KOPT-K1 (cell line): Measurements from ENCODE around the gene SRRM2.
A peak's percentile ranks its signal among the peaks of the same experiment; 100 is the strongest.

ENCODE experiments used
- H3K27ac ChIP-seq: fragments of 200-600 bp; sonication (generic); 2 replicates; pipeline ENCODE4 v1.5.1; 2016; ENCODE audit warnings: antibody characterized with exemption, mild to moderate bottlenecking, low read depth, low read length; ENCODE audit not compliant: poor library complexity, severe bottlenecking
- H3K36me3 ChIP-seq: fragments of 200-600 bp; sonication (generic); 2 replicates; pipeline ENCODE4 v1.5.1; 2017; ENCODE audit warnings: antibody characterized with exemption, mild to moderate bottlenecking, low read length, moderate library complexity; ENCODE audit not compliant: insufficient read depth
- H3K9me3 ChIP-seq: fragments of 200-600 bp; sonication (generic); 2 replicates; pipeline ENCODE4 v1.5.1; 2017; ENCODE audit warnings: antibody characterized with exemption, low read length, mild to moderate bottlenecking; ENCODE audit not compliant: insufficient read depth, poor library complexity, severe bottlenecking

Gene SRRM2

DNA sequence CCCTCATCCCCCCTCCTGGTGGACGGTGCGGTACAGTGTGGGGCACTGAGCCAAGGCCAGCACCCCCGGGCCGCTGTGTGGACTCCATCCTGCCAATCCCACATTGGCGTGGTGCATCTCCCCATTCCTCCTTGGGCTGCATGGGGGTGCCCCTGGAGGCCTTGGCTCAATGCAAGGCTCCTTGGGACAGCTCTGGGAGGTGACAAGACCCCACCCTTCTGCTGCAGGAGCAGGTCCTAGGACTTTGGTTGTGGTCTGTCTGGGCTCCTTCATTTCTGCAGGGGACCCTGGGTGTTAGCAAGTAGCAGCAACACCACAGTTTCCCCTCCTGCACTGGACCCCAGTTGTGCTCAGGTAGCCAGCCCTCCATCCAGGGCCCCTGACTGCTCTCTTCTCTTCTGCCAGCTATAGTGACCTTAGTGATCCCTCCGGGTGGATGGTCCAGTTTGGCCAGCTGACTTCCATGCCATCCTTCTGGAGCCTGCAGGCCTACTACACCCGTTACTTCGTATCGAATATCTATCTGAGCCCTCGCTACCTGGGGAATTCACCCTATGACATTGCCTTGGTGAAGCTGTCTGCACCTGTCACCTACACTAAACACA lies 65.9 kb downstream of the SRRM2 start:
- H3K27ac ChIP-seq: peak overlapping the region; percentile 70
- no peaks in the 10 kb centered on the region for H3K9me3 ChIP-seq

DNA sequence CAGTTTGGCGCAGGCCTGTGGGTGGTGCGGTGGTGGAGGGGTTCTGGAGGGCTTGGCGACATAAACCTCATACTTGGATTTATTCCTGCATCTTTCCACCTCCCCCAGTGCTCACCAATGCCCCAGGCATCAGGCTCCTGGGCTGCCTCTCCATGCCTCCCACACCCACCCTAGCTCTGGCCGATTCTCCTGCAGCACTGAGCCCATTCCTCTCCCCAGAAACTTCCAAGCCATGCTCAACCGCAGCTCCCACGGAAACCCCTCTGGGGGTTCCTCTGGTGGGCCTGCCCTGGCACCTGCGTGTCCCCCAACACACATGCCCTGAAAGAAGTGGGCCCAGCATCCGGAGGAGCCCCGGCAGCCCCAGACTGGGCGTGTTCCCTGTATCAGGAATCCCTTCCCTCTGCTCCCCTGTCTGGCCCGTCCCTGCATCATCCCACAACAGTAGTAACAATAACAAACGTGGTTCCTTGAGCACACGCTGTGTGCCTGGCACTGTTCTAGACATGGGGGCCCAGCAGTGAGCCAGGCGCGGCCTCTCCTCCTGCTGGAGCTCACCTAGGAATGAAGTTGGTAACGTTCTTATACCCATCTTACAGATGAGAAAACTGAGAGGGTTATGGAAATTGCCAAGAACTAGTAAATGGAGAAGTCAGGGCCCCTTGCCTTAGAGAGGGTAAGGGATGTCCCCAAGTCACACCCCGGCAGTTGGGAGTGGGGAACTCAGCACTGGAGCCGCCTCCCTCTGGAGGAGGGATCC lies 66.9 kb downstream of the SRRM2 start:
- Histone ChIP-seq H3K27ac (no peak overlapping the region), H3K9me3 (no peaks in the 10 kb centered on the region), H3K36me3 (peaks cover 3% of the 10 kb centered on the region; the same call in 1 of the 2 replicates)

More for the DNA sequence above, 65.9 kb downstream of the SRRM2 start:
- H3K36me3 ChIP-seq: peaks cover 3% of the 10 kb centered on the region; the same call in 1 of the 2 replicates

DNA sequence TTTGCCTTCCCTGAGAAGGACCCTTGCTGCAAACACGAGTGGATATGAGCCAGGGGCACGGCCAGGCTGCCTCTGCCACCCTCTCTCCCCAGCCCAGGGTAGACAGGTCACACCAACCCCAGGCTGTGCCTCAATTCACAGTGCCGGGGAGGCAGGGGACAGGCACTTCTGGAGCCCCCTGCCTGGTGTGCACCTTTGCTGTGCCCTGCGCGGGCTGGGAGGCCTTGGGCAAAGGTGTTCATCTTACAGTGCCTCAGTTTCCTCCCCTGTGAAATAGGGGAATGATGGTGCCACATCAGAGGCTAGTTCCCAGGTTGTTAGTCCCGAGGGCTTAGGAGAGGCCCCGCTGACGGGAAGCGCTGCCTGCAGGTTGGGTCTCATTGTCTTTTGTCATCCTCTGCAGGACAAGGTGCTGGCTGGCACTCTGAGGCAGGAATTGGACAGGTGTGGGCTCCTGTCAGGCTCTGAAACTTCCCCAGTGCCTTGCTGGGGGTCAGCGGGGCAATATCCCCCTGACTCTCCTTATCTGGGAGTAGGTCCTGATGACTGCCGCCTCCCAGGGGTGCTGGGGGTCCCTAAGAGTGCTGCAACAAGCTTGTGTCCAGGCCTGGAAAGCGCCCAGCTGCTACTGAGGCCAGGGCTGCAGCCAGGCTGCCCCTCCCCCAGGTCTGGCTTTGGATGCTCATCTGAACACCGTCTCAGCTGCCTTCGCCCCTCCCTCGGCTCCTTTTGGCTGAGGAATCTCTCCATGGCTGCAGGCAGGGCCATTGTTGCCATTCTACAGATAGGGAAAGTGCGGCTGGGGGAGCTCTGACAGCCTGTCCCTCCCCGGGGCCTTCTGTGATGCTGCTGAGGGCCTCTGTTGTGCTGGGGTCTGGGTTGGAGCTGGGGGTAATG lies 67.7 kb downstream of the SRRM2 start:
- no peaks in the 10 kb centered on the region for H3K9me3 ChIP-seq
- H3K27ac ChIP-seq: no peak overlapping the region
- peaks cover 3% of the 10 kb centered on the region; the same call in 1 of the 2 replicates for H3K36me3 ChIP-seq
